ENCODE results near the gene KLF11. TPM values are rescaled to one million over a fixed set of nuclear protein-coding genes. Genes with fewer than 3 reads are reported as not detected.

Gene KLF11
- polyA plus RNA-seq, 1 donor from 2014 or later: 5.7 TPM

DNA sequence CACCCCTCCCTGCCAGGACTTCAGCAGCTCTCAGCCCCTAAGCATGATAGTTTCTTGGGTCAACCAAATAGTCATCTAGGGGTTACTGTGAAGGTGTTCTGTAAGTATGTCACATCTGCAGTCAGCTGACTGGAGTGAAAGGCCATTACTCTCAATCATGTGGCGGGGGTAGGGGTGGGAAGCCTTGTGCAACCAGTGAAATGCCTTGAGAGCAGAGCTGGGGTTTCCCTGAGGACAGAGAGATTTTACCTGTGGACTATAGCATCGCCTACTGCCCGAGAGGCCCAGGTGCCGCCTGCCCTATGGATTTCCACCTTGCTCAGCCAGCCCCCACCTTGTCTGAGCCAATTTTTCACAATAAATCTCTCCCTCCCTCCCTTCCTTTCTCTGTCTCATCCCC lies 20.9 kb upstream of the KLF11 start:
- no peak overlapping the region for H3K4me3 ChIP-seq (ENCODE audit: low read length)
- TF ChIP-seq, protein P1, sequence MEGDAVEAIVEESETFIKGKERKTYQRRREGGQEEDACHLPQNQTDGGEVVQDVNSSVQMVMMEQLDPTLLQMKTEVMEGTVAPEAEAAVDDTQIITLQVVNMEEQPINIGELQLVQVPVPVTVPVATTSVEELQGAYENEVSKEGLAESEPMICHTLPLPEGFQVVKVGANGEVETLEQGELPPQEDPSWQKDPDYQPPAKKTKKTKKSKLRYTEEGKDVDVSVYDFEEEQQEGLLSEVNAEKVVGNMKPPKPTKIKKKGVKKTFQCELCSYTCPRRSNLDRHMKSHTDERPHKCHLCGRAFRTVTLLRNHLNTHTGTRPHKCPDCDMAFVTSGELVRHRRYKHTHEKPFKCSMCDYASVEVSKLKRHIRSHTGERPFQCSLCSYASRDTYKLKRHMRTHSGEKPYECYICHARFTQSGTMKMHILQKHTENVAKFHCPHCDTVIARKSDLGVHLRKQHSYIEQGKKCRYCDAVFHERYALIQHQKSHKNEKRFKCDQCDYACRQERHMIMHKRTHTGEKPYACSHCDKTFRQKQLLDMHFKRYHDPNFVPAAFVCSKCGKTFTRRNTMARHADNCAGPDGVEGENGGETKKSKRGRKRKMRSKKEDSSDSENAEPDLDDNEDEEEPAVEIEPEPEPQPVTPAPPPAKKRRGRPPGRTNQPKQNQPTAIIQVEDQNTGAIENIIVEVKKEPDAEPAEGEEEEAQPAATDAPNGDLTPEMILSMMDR (IDR thresholded peaks at IDR 0.05; ENCODE audit: poor library complexity, severe bottlenecking): no peak
- TF ChIP-seq, protein P2, sequence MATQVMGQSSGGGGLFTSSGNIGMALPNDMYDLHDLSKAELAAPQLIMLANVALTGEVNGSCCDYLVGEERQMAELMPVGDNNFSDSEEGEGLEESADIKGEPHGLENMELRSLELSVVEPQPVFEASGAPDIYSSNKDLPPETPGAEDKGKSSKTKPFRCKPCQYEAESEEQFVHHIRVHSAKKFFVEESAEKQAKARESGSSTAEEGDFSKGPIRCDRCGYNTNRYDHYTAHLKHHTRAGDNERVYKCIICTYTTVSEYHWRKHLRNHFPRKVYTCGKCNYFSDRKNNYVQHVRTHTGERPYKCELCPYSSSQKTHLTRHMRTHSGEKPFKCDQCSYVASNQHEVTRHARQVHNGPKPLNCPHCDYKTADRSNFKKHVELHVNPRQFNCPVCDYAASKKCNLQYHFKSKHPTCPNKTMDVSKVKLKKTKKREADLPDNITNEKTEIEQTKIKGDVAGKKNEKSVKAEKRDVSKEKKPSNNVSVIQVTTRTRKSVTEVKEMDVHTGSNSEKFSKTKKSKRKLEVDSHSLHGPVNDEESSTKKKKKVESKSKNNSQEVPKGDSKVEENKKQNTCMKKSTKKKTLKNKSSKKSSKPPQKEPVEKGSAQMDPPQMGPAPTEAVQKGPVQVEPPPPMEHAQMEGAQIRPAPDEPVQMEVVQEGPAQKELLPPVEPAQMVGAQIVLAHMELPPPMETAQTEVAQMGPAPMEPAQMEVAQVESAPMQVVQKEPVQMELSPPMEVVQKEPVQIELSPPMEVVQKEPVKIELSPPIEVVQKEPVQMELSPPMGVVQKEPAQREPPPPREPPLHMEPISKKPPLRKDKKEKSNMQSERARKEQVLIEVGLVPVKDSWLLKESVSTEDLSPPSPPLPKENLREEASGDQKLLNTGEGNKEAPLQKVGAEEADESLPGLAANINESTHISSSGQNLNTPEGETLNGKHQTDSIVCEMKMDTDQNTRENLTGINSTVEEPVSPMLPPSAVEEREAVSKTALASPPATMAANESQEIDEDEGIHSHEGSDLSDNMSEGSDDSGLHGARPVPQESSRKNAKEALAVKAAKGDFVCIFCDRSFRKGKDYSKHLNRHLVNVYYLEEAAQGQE (IDR thresholded peaks at IDR 0.05; ENCODE audit: borderline replicate concordance): no peak
- no peak for TF ChIP-seq EP300 (conservative IDR thresholded peaks at IDR 0.05; ENCODE audit: poor library complexity, severe bottlenecking)
- no peak for TF ChIP-seq TAF1 (IDR thresholded peaks at IDR 0.05; ENCODE audit: low read depth)
- no peak for TF ChIP-seq RAD21 (conservative IDR thresholded peaks at IDR 0.05)
- TF ChIP-seq POLR2AphosphoS5 (IDR thresholded peaks at IDR 0.05): no peak
- TF ChIP-seq EZH2 (IDR thresholded peaks at IDR 0.05; ENCODE audit: borderline replicate concordance, insufficient read depth, low read length, poor library complexity, severe bottlenecking): no peak
- TF ChIP-seq SMC3 (conservative IDR thresholded peaks at IDR 0.05; ENCODE audit: poor library complexity): no peak
- TF ChIP-seq MXI1 (conservative IDR thresholded peaks at IDR 0.05; ENCODE audit: poor library complexity, severe bottlenecking): no peak
- no peaks in the 10 kb centered on the region for H3K36me3 ChIP-seq (ENCODE audit: insufficient read depth, low read length)
- no peaks in the 10 kb centered on the region for H3K27me3 ChIP-seq (ENCODE audit: insufficient read depth, low read depth, low read length)
- H3K9me2 ChIP-seq (ENCODE audit: insufficient read depth, low read length): no peaks in the 10 kb centered on the region
- H3K27ac ChIP-seq (ENCODE audit: low read length): no peak overlapping the region
- no peaks in the 10 kb centered on the region for H3K79me2 ChIP-seq (replicated peaks; ENCODE audit: insufficient read depth, low read length)
- no peak overlapping the region for H2AFZ ChIP-seq (ENCODE audit: low read depth, low read length)
- H4K20me1 ChIP-seq (ENCODE audit: insufficient read depth): no peaks in the 10 kb centered on the region
- H3K9me3 ChIP-seq (ENCODE audit: low read length): no peaks in the 10 kb centered on the region
- no peak overlapping the region for H3K9ac ChIP-seq (ENCODE audit: low read length)
- H3K4me2 ChIP-seq (ENCODE audit: low read length): no peak overlapping the region
- no peaks in the 10 kb centered on the region for H3F3A ChIP-seq (ENCODE audit: insufficient read depth, low read length, poor library complexity, severe bottlenecking)

DNA sequence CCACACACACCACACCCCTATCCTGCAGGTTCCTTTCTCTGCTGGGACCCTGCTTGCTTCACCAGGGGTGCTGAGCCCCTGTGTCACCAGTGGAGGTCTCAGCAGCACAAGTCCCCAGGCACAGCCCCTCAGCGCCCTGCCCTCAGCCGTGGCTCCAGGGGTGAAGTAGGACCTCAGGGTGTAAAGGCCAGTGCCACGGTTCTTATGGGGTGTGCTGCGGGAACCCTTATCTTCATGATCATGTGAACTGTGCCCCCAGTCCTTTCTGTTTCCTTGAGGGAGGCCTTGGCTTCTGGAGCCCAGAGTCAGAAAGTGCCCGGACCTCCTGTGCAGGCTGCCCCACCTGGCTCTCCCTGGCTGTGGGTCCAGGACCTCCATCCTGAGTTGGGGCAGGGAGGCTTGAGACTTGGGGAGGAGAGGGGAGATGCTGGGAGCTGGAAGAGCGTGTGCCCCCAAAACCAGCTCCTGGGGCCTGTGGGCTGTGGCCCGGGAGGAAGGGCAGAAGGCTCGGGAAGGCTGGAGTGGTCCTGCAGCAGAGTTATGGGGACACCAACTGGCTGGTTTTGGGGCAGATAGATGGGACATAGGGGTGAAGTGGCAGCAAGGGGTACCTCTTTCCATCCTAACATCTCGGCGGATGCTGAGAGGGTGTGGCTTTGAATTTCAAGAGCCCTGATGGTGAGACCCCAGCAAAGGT lies 20.2 kb upstream of the KLF11 start:
- Histone ChIP-seq H3F3A (ENCODE audit: insufficient read depth, low read length, poor library complexity, severe bottlenecking) (no peaks in the 10 kb centered on the region), H3K9ac (ENCODE audit: low read length) (no peak overlapping the region), H3K27ac (ENCODE audit: low read length) (no peak overlapping the region), H3K79me2 (replicated peaks; ENCODE audit: insufficient read depth, low read length) (no peaks in the 10 kb centered on the region), H3K9me3 (ENCODE audit: low read length) (no peaks in the 10 kb centered on the region), H2AFZ (ENCODE audit: low read depth, low read length) (no peak overlapping the region), H4K20me1 (ENCODE audit: insufficient read depth) (no peaks in the 10 kb centered on the region), H3K4me2 (ENCODE audit: low read length) (no peak overlapping the region), H3K36me3 (ENCODE audit: insufficient read depth, low read length) (no peaks in the 10 kb centered on the region), H3K27me3 (ENCODE audit: insufficient read depth, low read depth, low read length) (no peaks in the 10 kb centered on the region), H3K9me2 (ENCODE audit: insufficient read depth, low read length) (no peaks in the 10 kb centered on the region), H3K4me3 (ENCODE audit: low read length) (no peak overlapping the region)
- TF ChIP-seq, protein P2 (IDR thresholded peaks at IDR 0.05; ENCODE audit: borderline replicate concordance): no peak
- TF ChIP-seq RAD21 (conservative IDR thresholded peaks at IDR 0.05): no peak
- TF ChIP-seq EP300 (conservative IDR thresholded peaks at IDR 0.05; ENCODE audit: poor library complexity, severe bottlenecking): no peak
- no peak for TF ChIP-seq EZH2 (IDR thresholded peaks at IDR 0.05; ENCODE audit: borderline replicate concordance, insufficient read depth, low read length, poor library complexity, severe bottlenecking)
